ENCODE measurements around the gene SBNO1.
A peak's percentile ranks its signal among the peaks of the same experiment; 100 is the strongest.

The SBNO1 gene

DNA sequence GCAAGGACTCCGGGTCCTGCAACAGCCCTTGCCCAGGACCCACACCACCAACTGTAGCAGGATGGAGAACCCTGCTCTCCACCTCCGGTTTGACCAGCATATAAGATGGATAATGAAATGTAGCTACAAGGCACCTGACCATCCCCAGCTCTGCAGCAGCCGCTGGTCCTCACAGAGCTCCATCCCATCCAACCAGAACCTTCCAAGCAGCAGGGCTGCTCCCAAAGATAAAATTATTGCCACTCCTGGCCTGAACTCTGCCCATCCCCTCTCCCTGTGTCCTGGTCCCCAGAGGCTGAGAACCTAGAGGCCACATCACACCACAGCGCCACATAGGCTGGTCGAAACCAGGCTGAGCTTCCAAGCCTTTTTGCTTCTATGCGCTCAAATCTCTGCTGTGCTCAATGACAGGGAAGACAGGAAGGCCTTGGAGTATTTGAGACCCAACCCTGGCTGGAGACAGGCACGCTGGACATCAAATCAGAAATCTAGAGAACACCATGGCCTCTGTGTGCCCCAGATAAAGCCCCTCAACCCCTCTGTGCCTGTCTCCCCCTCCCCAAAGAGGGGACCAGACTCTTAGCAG, 97.2 kb downstream of the SBNO1 start:
- Histone ChIP-seq H2AFZ (ENCODE audit: low read depth, low read length) (no peak overlapping the region), H3K36me3 (replicated peaks; ENCODE audit: low read depth, low read length) (peaks cover 2% of the 10 kb centered on the region), H3K9ac (ENCODE audit: low read length) (no peak overlapping the region), H3K4me1 (ENCODE audit: low read length) (peaks cover 12% of the 10 kb centered on the region), H3K27me3 (ENCODE audit: low read depth, low read length) (no peaks in the 10 kb centered on the region), H3K79me2 (ENCODE audit: low read length) (peaks cover 21% of the 10 kb centered on the region), H3K4me3 (ENCODE audit: low read length) (no peak overlapping the region), H3K4me2 (ENCODE audit: low read length) (no peak overlapping the region), H3K27ac (ENCODE audit: low read length) (no peak overlapping the region), H3K9me3 (ENCODE audit: insufficient read depth, low read length) (no peaks in the 10 kb centered on the region), H4K20me1 (ENCODE audit: insufficient read depth, low read length) (no peaks in the 10 kb centered on the region)
- TF ChIP-seq CTCF (IDR thresholded peaks at IDR 0.05; ENCODE audit: low read depth, low read length): no peak
- no peak for TF ChIP-seq EZH2phosphoT487 (IDR thresholded peaks at IDR 0.05; ENCODE audit: low read depth)

GRCh38 chr12:123266679-123267277, 97.9 kb downstream of the SBNO1 start:
- no peak overlapping the region for H3K4me3 ChIP-seq (ENCODE audit: low read length)
- H3K4me2 ChIP-seq (ENCODE audit: low read length): no peak overlapping the region
- no peaks in the 10 kb centered on the region for H3K27me3 ChIP-seq (ENCODE audit: low read depth, low read length)
- TF ChIP-seq EZH2phosphoT487 (IDR thresholded peaks at IDR 0.05; ENCODE audit: low read depth): no peak
- TF ChIP-seq CTCF (IDR thresholded peaks at IDR 0.05; ENCODE audit: low read depth, low read length): no peak
- no peak overlapping the region for H3K9ac ChIP-seq (ENCODE audit: low read length)
- peaks cover 21% of the 10 kb centered on the region for H3K79me2 ChIP-seq (ENCODE audit: low read length)
- H2AFZ ChIP-seq (ENCODE audit: low read depth, low read length): no peak overlapping the region
- peaks cover 8% of the 10 kb centered on the region; the same call in 1 of the 2 replicates for H3K4me1 ChIP-seq (ENCODE audit: low read length)
- H4K20me1 ChIP-seq (ENCODE audit: insufficient read depth, low read length): no peaks in the 10 kb centered on the region
- no peak overlapping the region for H3K27ac ChIP-seq (ENCODE audit: low read length)
- no peaks in the 10 kb centered on the region for H3K9me3 ChIP-seq (ENCODE audit: insufficient read depth, low read length)
- H3K36me3 ChIP-seq (replicated peaks; ENCODE audit: low read depth, low read length): peaks cover 2% of the 10 kb centered on the region

GRCh38 chr12:123265851-123266678, 98.6 kb downstream of the SBNO1 start:
- H3K9ac ChIP-seq (ENCODE audit: low read length): no peak overlapping the region
- no peaks in the 10 kb centered on the region for H3K9me3 ChIP-seq (ENCODE audit: insufficient read depth, low read length)
- H3K79me2 ChIP-seq (ENCODE audit: low read length): peaks cover 21% of the 10 kb centered on the region
- peaks cover 4% of the 10 kb centered on the region for H3K36me3 ChIP-seq (replicated peaks; ENCODE audit: low read depth, low read length)
- H3K4me2 ChIP-seq (ENCODE audit: low read length): no peak overlapping the region
- H3K4me1 ChIP-seq (ENCODE audit: low read length): peaks cover 8% of the 10 kb centered on the region; the same call in 1 of the 2 replicates
- no peak overlapping the region for H3K4me3 ChIP-seq (ENCODE audit: low read length)
- no peaks in the 10 kb centered on the region for H4K20me1 ChIP-seq (ENCODE audit: insufficient read depth, low read length)
- no peak for TF ChIP-seq CTCF (IDR thresholded peaks at IDR 0.05; ENCODE audit: low read depth, low read length)
- no peak for TF ChIP-seq EZH2phosphoT487 (IDR thresholded peaks at IDR 0.05; ENCODE audit: low read depth)
- H3K27ac ChIP-seq (ENCODE audit: low read length): no peak overlapping the region
- no peaks in the 10 kb centered on the region for H3K27me3 ChIP-seq (ENCODE audit: low read depth, low read length)
- no peak overlapping the region for H2AFZ ChIP-seq (ENCODE audit: low read depth, low read length)

GRCh38 chr12:123264642-123265041, 100.0 kb downstream of the SBNO1 start:
- Histone ChIP-seq H3K9ac (ENCODE audit: low read length) (no peak overlapping the region), H3K9me3 (ENCODE audit: insufficient read depth, low read length) (no peaks in the 10 kb centered on the region), H3K36me3 (replicated peaks; ENCODE audit: low read depth, low read length) (peaks cover 6% of the 10 kb centered on the region), H3K27ac (ENCODE audit: low read length) (no peak overlapping the region), H3K4me1 (ENCODE audit: low read length) (no peaks in the 10 kb centered on the region; the same call in 1 of the 2 replicates), H2AFZ (ENCODE audit: low read depth, low read length) (no peak overlapping the region), H3K27me3 (ENCODE audit: low read depth, low read length) (no peaks in the 10 kb centered on the region), H4K20me1 (ENCODE audit: insufficient read depth, low read length) (no peaks in the 10 kb centered on the region), H3K4me2 (ENCODE audit: low read length) (no peak overlapping the region), H3K79me2 (ENCODE audit: low read length) (peaks cover 9% of the 10 kb centered on the region), H3K4me3 (ENCODE audit: low read length) (no peak overlapping the region)
- peak; percentile 51 for TF ChIP-seq CTCF (IDR thresholded peaks at IDR 0.05; ENCODE audit: low read depth, low read length)
- TF ChIP-seq EZH2phosphoT487 (IDR thresholded peaks at IDR 0.05; ENCODE audit: low read depth): no peak
